Activated B cell treated with CpG ODN at 0.5 μM for 24 hours (primary cell): ENCODE measurements around the gene MNX1. TPM values are rescaled to one million over a fixed set of nuclear protein-coding genes. Genes with fewer than 3 reads are reported as not detected.

Experiments used
- ATAC-seq: fragments of 200-7000 bp; cut with Tn5 transposase; one replicate; pipeline ENCODE4 v1.10.0; 2021; ENCODE audit warnings: low read depth, mild to moderate bottlenecking, moderate library complexity
- CTCF ChIA-PET: fragments of 350-600 bp; sonication (Branson Sonifier 250); formaldehyde crosslinking; loops from one replicate; lab custom pipeline; 2021; ENCODE audit warnings: antibody characterized with exemption; lab: Charles Lee
- POLR2A ChIA-PET: fragments of 350-600 bp; sonication (Branson Sonifier 250); formaldehyde crosslinking; loops from one replicate; lab custom pipeline; 2021; ENCODE audit warnings: antibody characterized with exemption; lab: Charles Lee
- DNase-seq: peaks from one replicate; pipeline ENCODE4 v3.0.0; 2022
- H3K27ac Mint-ChIP-seq: one replicate; pipeline ENCODE4 v1.8.0; 2020; ENCODE audit warnings: mixed read lengths
- H3K27me3 Mint-ChIP-seq: one replicate; pipeline ENCODE4 v1.8.0; 2021; ENCODE audit warnings: mixed read lengths
- H3K36me3 Mint-ChIP-seq: one replicate; pipeline ENCODE4 v1.8.0; 2021; ENCODE audit warnings: low read depth, mixed read lengths
- H3K4me1 Mint-ChIP-seq: one replicate; pipeline ENCODE4 v1.8.0; 2021; ENCODE audit warnings: mixed read lengths
- H3K4me3 Mint-ChIP-seq: one replicate; pipeline ENCODE4 v1.8.0; 2020; ENCODE audit warnings: mild to moderate bottlenecking, mixed read lengths
- H3K9me3 Mint-ChIP-seq: one replicate; pipeline ENCODE4 v1.8.0; 2020; ENCODE audit warnings: mixed read lengths
- intact Hi-C: fragments of 100-400 bp; cut with micrococcal nuclease; formaldehyde crosslinking; loops from one replicate; pipeline ENCODE4 v1.15.1; 2024
- total RNA-seq: library from RNA; stranded (reverse); gene quantifications from 2 replicates; pipeline ENCODE4 v1.2.3, GENCODE V29; 2022
- TF ChIP-seq, protein P1 (sequence below): fragments of 200-600 bp; IDR thresholded peaks from one replicate; pipeline ENCODE4 v1.8.0; 2022; ENCODE audit warnings: antibody characterized with exemption, mild to moderate bottlenecking

MNX1 gene
- total RNA-seq, 1 donor from 2014 or later = not detected

- ATAC-seq (no peak), DNase-seq (no peak)
- Mint-ChIP-seq H3K36me3 (no peaks in the 10 kb centered on the region), H3K4me1 (peaks cover 23% of the 10 kb centered on the region), H3K27ac (no peak overlapping the region), H3K4me3 (no peak overlapping the region), H3K9me3 (no peaks in the 10 kb centered on the region), H3K27me3 (peaks cover 64% of the 10 kb centered on the region)
- TF ChIP-seq, protein P1, sequence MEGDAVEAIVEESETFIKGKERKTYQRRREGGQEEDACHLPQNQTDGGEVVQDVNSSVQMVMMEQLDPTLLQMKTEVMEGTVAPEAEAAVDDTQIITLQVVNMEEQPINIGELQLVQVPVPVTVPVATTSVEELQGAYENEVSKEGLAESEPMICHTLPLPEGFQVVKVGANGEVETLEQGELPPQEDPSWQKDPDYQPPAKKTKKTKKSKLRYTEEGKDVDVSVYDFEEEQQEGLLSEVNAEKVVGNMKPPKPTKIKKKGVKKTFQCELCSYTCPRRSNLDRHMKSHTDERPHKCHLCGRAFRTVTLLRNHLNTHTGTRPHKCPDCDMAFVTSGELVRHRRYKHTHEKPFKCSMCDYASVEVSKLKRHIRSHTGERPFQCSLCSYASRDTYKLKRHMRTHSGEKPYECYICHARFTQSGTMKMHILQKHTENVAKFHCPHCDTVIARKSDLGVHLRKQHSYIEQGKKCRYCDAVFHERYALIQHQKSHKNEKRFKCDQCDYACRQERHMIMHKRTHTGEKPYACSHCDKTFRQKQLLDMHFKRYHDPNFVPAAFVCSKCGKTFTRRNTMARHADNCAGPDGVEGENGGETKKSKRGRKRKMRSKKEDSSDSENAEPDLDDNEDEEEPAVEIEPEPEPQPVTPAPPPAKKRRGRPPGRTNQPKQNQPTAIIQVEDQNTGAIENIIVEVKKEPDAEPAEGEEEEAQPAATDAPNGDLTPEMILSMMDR = no peak
- POLR2A ChIA-PET = no interaction called here
- CTCF ChIA-PET = no interaction called here
- intact Hi-C loops = no loop called here
These were observed 5.5 kb upstream of the MNX1 start for GRCh38 chr7:157016024-157016351.

DNA sequence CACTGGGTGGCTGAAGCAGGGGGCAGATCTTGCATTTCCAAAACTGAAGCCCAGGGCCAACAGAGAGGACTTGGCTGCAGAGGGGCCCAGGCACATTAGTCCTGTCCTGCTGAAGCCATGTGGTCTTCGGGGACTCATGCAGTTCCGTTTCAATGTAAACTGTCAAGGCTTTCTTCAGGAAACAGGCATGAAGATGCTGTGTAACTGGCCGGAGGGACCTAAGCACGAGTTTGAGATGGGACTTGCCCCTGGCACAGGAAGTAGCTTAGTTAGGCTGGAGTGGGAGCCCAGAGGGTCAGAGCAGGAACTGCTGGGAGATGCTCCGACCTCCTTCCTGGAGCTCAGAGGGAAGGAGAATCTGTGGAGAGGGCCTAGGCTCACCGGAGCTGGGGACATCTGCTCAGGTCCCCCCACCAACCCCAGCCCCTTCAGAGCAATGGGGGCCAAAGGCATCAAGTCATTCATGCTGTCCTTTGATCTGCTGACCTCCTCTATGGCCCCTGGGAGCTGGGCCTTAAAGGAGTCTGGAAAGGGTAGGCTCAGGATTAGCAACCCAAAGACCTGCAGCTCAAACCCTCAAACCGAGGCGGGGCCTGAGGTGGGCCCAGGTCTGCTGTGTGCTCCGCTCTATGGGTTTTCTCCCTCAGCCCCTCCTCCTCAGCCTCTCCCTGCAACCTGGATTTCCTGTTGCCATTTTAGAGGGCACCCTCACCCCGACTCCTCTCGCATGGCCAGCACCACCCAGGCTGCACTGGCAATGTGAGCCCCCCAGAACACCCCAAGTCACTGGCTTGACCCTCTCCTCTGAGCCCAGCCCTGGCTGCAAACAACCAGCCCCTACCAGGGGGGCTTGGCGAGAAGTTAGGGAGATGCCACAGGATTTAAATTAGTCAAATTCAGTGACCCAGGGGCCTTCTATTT is 4.4 kb upstream of the MNX1 start:
- no peak for ATAC-seq
- Mint-ChIP-seq H3K4me1 (peaks cover 24% of the 10 kb centered on the region), H3K36me3 (no peaks in the 10 kb centered on the region), H3K4me3 (no peak overlapping the region), H3K27me3 (peaks cover 60% of the 10 kb centered on the region), H3K27ac (no peak overlapping the region), H3K9me3 (no peaks in the 10 kb centered on the region)
- intact Hi-C loops = no loop called here
- TF ChIP-seq, protein P1 = no peak
- POLR2A ChIA-PET = no interaction called here
- CTCF ChIA-PET = no interaction called here
- DNase-seq = no peak

GRCh38 chr7:157013602-157014549 is 3.4 kb upstream of the MNX1 start:
- no peaks in the 10 kb centered on the region for H3K36me3 Mint-ChIP-seq
- no peak overlapping the region for H3K27ac Mint-ChIP-seq
- CTCF ChIA-PET = no interaction called here
- H3K4me1 Mint-ChIP-seq = peaks cover 27% of the 10 kb centered on the region
- ATAC-seq = no peak
- DNase-seq = no peak
- no peaks in the 10 kb centered on the region for H3K9me3 Mint-ChIP-seq
- POLR2A ChIA-PET = no interaction called here
- TF ChIP-seq, protein P1 = no peak
- no peak overlapping the region for H3K4me3 Mint-ChIP-seq
- H3K27me3 Mint-ChIP-seq = peaks cover 61% of the 10 kb centered on the region
- intact Hi-C loops = no loop called here

DNA sequence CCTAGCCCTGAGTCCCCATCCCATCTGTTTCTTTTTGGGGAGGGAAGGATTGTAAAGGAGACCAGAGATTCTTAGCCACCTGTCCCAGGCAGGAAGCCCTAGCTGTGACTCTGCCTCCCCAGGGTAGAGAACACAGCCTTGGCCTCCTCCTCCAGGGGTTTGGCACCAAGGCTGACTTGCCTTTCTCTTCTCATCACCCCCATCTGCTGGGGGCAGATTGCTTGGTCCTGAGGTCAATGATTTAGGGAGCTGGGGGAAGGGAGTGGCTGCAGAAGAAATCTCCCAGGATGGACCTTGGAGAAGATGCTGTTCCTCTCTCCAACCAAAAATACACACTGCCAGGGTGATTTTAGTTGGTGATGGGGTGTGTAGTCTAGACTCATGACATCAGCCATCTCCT is 2.6 kb upstream of the MNX1 start:
- ChIA-PET CTCF (no interaction called here), POLR2A (no interaction called here)
- H3K27ac Mint-ChIP-seq = no peak overlapping the region
- DNase-seq = no peak
- intact Hi-C loops = no loop called here
- H3K4me3 Mint-ChIP-seq = no peak overlapping the region
- no peaks in the 10 kb centered on the region for H3K9me3 Mint-ChIP-seq
- TF ChIP-seq, protein P1 = no peak
- peaks cover 29% of the 10 kb centered on the region for H3K4me1 Mint-ChIP-seq
- peaks cover 61% of the 10 kb centered on the region for H3K27me3 Mint-ChIP-seq
- no peak for ATAC-seq
- H3K36me3 Mint-ChIP-seq = no peaks in the 10 kb centered on the region

DNA sequence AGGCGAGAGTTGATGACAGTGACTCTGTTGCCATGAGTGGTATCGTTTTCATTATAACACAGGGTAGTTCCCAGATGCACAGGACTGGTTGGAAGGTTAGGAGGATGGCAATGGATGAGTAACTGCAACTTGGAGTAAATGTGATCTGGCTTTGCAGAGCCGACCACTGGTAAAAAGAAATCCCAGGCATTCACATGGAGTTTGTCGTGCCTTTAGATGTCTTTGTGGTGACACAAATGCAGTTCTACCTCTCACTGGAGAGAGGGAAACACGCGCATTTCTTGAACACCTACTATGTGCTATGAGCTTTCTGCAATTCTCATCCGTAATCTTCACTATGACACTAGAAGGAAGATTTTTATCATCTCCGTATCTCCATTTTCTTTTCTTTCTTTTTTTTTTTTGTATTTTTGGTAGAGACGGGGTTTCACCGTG is 1.7 kb upstream of the MNX1 start:
- H3K4me3 Mint-ChIP-seq = no peak overlapping the region
- no peak for ATAC-seq
- peaks cover 29% of the 10 kb centered on the region for H3K4me1 Mint-ChIP-seq

More for the DNA sequence above, 1.7 kb upstream of the MNX1 start:
- DNase-seq = no peak
- intact Hi-C loops = no loop called here
- TF ChIP-seq, protein P1 = no peak
- H3K27me3 Mint-ChIP-seq = peaks cover 65% of the 10 kb centered on the region
- H3K36me3 Mint-ChIP-seq = no peaks in the 10 kb centered on the region
- ChIA-PET CTCF (no interaction called here), POLR2A (no interaction called here)
- H3K9me3 Mint-ChIP-seq = no peaks in the 10 kb centered on the region
- no peak overlapping the region for H3K27ac Mint-ChIP-seq
